Esophagus muscularis mucosa (tissue), 4 donors: Measurements from ENCODE around the gene TMC5. TPM values are rescaled to one million over a fixed set of nuclear protein-coding genes. Genes with fewer than 3 reads are reported as not detected.

Experiments used
- DNase-seq: peaks from one replicate; pipeline ENCODE4 v3.0.0-alpha.2; 2017; ENCODE audit errors: extremely low spot score
- H3K27ac ChIP-seq, 4 donors: fragments of 200-600 bp; sonication (generic); replicated peaks in 1 of 4; 1 replicate in 3 of 4; 2 replicates in 1 of 4; pipeline ENCODE4 v1.5.1; 2016 to 2019; ENCODE audit warnings: mild to moderate bottlenecking in 1 of 4
- H3K27me3 ChIP-seq, 4 donors: fragments of 200-600 bp; sonication (generic); one replicate each; pipeline versions ENCODE4 v1.5.1 to v1.6.0; 2016 to 2019
- H3K36me3 ChIP-seq, 4 donors: fragments of 200-600 bp; sonication (generic); one replicate each; pipeline ENCODE4 v1.5.1; 2016 to 2019
- H3K4me1 ChIP-seq, 4 donors: fragments of 200-600 bp; sonication (generic); one replicate each; pipeline ENCODE4 v1.5.1; 2016 to 2019
- H3K4me3 ChIP-seq, 4 donors: fragments of 200-600 bp; sonication (generic); 1 replicate in 2 of 4; 2 replicates in 2 of 4; pipeline ENCODE4 v1.5.1; 2016 to 2019; ENCODE audit warnings: mild to moderate bottlenecking in 4 of 4, moderate library complexity in 1 of 4
- H3K9me3 ChIP-seq, 4 donors: fragments of 200-600 bp; sonication (generic); 1 replicate in 3 of 4; 2 replicates in 1 of 4; pipeline ENCODE4 v1.5.1; 2016 to 2019
- CTCF ChIP-seq, 3 experiments: fragments of 200-600 bp in 2 of 3; fragments of 450-650 bp in 1 of 3; sonication (generic) in 2 of 3; IDR thresholded peaks; one replicate each; pipeline ENCODE4 v1.5.1; 2017 to 2019; ENCODE audit warnings: antibody characterized with exemption in 3 of 3, mild to moderate bottlenecking in 2 of 3, moderate library complexity in 1 of 3
- EP300 ChIP-seq: sonication (generic); formaldehyde crosslinking; IDR thresholded peaks from one replicate; pipeline ENCODE4 v1.6.1; 2017; ENCODE audit warnings: antibody characterized with exemption
- POLR2A ChIP-seq: fragments of 450-650 bp; IDR thresholded peaks from one replicate; pipeline ENCODE4 v1.6.1; 2017; ENCODE audit warnings: antibody characterized with exemption, moderate library complexity, mild to moderate bottlenecking, low read depth
- POLR2AphosphoS5 ChIP-seq, 2 donors: sonication (generic); formaldehyde crosslinking; IDR thresholded peaks; one replicate each; pipeline ENCODE4 v1.6.1; 2017; ENCODE audit warnings: antibody characterized with exemption in 2 of 2
- WGBS: methylation state at CpG from one replicate; pipeline ENCODE4 v1.1.5; 2018; 5-methylcytosine and 5-hydroxymethylcytosine counted together
- intact Hi-C: fragments of 100-400 bp; cut with DNase I; formaldehyde crosslinking; loops from one replicate; pipeline ENCODE4 v1.15.1; 2023
- total RNA-seq, 4 donors: library from RNA; depleted of rRNA; stranded (reverse); fragments of >200 nt; gene quantifications; one replicate each; pipeline versions ENCODE4 v1.1.0 to v1.2.1, GENCODE V29; 2016

Gene TMC5
- total RNA-seq, 4 donors from 2014 or later, result under 0.01 to 0.42 (median 0.12) TPM

DNA sequence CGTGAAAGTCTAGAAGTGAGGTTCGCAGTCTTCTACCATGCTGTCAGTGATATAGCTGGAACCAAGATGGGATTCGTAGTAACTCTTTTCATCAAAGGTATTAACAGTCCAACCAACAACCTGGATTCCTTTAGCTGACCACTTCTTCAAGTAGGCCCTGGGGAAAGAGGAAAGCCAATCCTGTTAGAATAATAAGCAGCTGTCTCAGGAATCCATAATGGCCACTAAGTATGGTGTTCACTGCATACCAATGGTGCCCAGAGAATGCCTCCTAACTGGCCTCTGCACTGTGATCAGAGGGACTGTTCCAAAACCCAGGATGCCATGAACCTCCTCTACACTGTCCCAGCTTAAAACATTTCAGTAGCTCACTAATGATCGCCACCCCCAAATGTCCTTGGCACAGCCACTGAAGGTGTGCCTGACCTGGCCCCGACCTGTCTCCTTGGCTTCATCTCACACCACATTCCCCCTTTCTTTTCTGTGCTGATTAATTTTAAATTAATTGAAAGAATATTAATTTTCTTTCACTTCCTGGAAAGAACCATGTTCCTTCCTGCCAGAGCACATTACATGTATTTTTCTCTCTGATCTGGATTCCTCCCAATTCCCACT is 85.9 kb downstream of the TMC5 start:
- no peaks in the 10 kb centered on the region for H3K9me3 ChIP-seq
- TF ChIP-seq CTCF (IDR thresholded peaks at IDR 0.05) (no peak), EP300 (no peak)
- intact Hi-C loops, result loop anchor here (2.0 kb wide), 1 partner anchor 417 kb away; no protein-coding TSS in a partner anchor
- H3K27me3 ChIP-seq, result no peaks in the 10 kb centered on the region
- H3K27ac ChIP-seq, result no peak overlapping the region
- no peak overlapping the region for H3K4me3 ChIP-seq
- peak; percentile 29 for DNase-seq
- peaks cover 41 to 98% (median 79%) of the 10 kb centered on the region in 4 donors for H3K36me3 ChIP-seq
- peaks cover 0 to 14% (median 9%) of the 10 kb centered on the region in 4 donors for H3K4me1 ChIP-seq
- 89% methylated on average over 5 of the region's 5 CpGs for WGBS

GRCh38 chr16:19505600-19506303 is 88.1 kb downstream of the TMC5 start:
- Histone ChIP-seq H3K27me3 (no peaks in the 10 kb centered on the region), H3K27ac (no peak overlapping the region), H3K4me1 (peaks cover 0 to 14% (median 9%) of the 10 kb centered on the region in 4 donors), H3K9me3 (no peaks in the 10 kb centered on the region), H3K4me3 (no peak overlapping the region), H3K36me3 (peaks cover 47 to 98% (median 77%) of the 10 kb centered on the region in 4 donors)
- peak; percentile 37 for DNase-seq
- TF ChIP-seq POLR2AphosphoS5 (IDR thresholded peaks at IDR 0.05) (peak in 1 of 2 donors; percentile 15), CTCF (IDR thresholded peaks at IDR 0.05) (no peak)
- intact Hi-C loops, result no loop called here
- WGBS, result 54% methylated on average over 5 of the region's 5 CpGs

GRCh38 chr16:19506965-19507364 is 89.3 kb downstream of the TMC5 start:
- intact Hi-C loops, result no loop called here
- Histone ChIP-seq H3K9me3 (no peaks in the 10 kb centered on the region), H3K27me3 (no peaks in the 10 kb centered on the region), H3K36me3 (peaks cover 40 to 96% (median 68%) of the 10 kb centered on the region in 4 donors), H3K4me3 (no peak overlapping the region), H3K27ac (no peak overlapping the region), H3K4me1 (peaks cover 0 to 14% (median 9%) of the 10 kb centered on the region in 4 donors)
- DNase-seq, result peak; percentile 12
- TF ChIP-seq CTCF (IDR thresholded peaks at IDR 0.05) (no peak), POLR2AphosphoS5 (IDR thresholded peaks at IDR 0.05) (no peak), POLR2A (no peak), EP300 (no peak)
- WGBS, result 97% methylated on average over 4 of the region's 4 CpGs

DNA sequence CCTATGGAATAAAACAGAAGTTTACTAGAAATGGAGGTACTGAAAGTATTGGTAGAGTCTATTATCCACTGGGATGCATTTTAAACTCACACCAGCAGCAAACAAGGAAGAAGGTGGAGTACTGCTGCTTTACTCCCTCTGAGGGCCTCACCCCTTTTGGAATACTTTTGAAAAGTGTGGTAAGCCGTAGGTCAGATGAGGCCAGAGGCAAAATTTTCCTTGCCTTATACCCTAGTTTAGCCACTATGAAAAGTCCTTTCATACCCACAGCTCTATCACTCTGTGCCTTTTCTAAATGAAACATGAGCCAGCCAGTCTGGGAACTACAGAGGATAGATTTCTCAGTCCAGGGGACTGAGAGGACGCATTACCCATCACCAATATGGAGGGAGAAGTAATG is 90.2 kb downstream of the TMC5 start:
- peak; percentile 77 for DNase-seq
- Histone ChIP-seq H3K4me3 (no peak overlapping the region), H3K9me3 (no peaks in the 10 kb centered on the region), H3K27ac (no peak overlapping the region), H3K27me3 (no peaks in the 10 kb centered on the region), H3K36me3 (peaks cover 37 to 87% (median 61%) of the 10 kb centered on the region in 4 donors), H3K4me1 (peaks cover 0 to 14% (median 9%) of the 10 kb centered on the region in 4 donors)
- TF ChIP-seq POLR2AphosphoS5 (IDR thresholded peaks at IDR 0.05) (no peak), CTCF (IDR thresholded peaks at IDR 0.05) (no peak), POLR2A (no peak), EP300 (no peak)
- 94% methylated on average over 2 of the region's 2 CpGs for WGBS
- intact Hi-C loops, result no loop called here
